Measurements from ENCODE around the gene LRIT3. TPM values are rescaled to one million over a fixed set of nuclear protein-coding genes. Genes with fewer than 3 reads are reported as not detected.

Gene LRIT3
- total RNA-seq, 1 experiment from 2014 or later, result 0.11 TPM

GRCh38 chr4:109836985-109837384 lies 10.9 kb upstream of the LRIT3 start:
- no peak overlapping the region for H2AFZ ChIP-seq (ENCODE audit: low read length)
- H3K9ac ChIP-seq (ENCODE audit: low read length), result no peak overlapping the region
- H3K4me2 ChIP-seq (ENCODE audit: low read length), result no peak overlapping the region
- no peaks in the 10 kb centered on the region for H3K79me2 ChIP-seq (ENCODE audit: low read length)
- H4K20me1 ChIP-seq (ENCODE audit: low read length), result no peaks in the 10 kb centered on the region
- ChIA-PET CTCF (no interaction called here), POLR2A (ENCODE audit: unreplicated experiment) (no interaction called here)
- H3K4me3 ChIP-seq (ENCODE audit: low read length), result no peak overlapping the region
- TF ChIP-seq EZH2 (IDR thresholded peaks at IDR 0.05; ENCODE audit: low read length, unreplicated experiment) (no peak), CTCF (conservative IDR thresholded peaks at IDR 0.05; ENCODE audit: low read depth, low read length) (no peak), EZH2phosphoT487 (IDR thresholded peaks at IDR 0.05; ENCODE audit: borderline replicate concordance, low read length) (no peak)
- intact Hi-C loops (cut with micrococcal nuclease), result no loop called here
- no peak for DNase-seq
- no peaks in the 10 kb centered on the region for H3K4me1 ChIP-seq (ENCODE audit: insufficient read depth, low read length)
- H3K9me2 ChIP-seq (replicated peaks; ENCODE audit: low read length), result no peaks in the 10 kb centered on the region
- BruUV-seq (replicated peaks), result no TSS peak
- no peaks in the 10 kb centered on the region for H3K27me3 ChIP-seq (ENCODE audit: low read length)
- H3K9me3 ChIP-seq (ENCODE audit: low read length), result no peaks in the 10 kb centered on the region
- no peaks in the 10 kb centered on the region for H3K36me3 ChIP-seq (ENCODE audit: low read depth, low read length)
- H3K27ac ChIP-seq (ENCODE audit: low read length), result no peak overlapping the region
- ATAC-seq, result no peak
- H3F3A ChIP-seq (ENCODE audit: low read length, unreplicated experiment), result no peaks in the 10 kb centered on the region

- Histone ChIP-seq H3K27me3 (ENCODE audit: low read length) (no peaks in the 10 kb centered on the region), H3K4me2 (ENCODE audit: low read length) (no peak overlapping the region), H3K9me2 (replicated peaks; ENCODE audit: low read length) (no peaks in the 10 kb centered on the region), H3K79me2 (ENCODE audit: low read length) (no peaks in the 10 kb centered on the region), H3K36me3 (ENCODE audit: low read depth, low read length) (no peaks in the 10 kb centered on the region), H3K4me1 (ENCODE audit: insufficient read depth, low read length) (no peaks in the 10 kb centered on the region), H2AFZ (ENCODE audit: low read length) (no peak overlapping the region), H3K27ac (ENCODE audit: low read length) (no peak overlapping the region), H3K4me3 (ENCODE audit: low read length) (no peak overlapping the region), H3K9me3 (ENCODE audit: low read length) (no peaks in the 10 kb centered on the region), H4K20me1 (ENCODE audit: low read length) (no peaks in the 10 kb centered on the region), H3K9ac (ENCODE audit: low read length) (no peak overlapping the region), H3F3A (ENCODE audit: low read length, unreplicated experiment) (no peaks in the 10 kb centered on the region)
- TF ChIP-seq EZH2phosphoT487 (IDR thresholded peaks at IDR 0.05; ENCODE audit: borderline replicate concordance, low read length), result no peak
- no peak for TF ChIP-seq EZH2 (IDR thresholded peaks at IDR 0.05; ENCODE audit: low read length, unreplicated experiment)
- TF ChIP-seq CTCF (conservative IDR thresholded peaks at IDR 0.05; ENCODE audit: low read depth, low read length), result no peak
- CTCF ChIA-PET, result no interaction called here
- POLR2A ChIA-PET (ENCODE audit: unreplicated experiment), result no interaction called here
- no TSS peak for BruUV-seq (replicated peaks)
- DNase-seq, result no peak
- ATAC-seq, result no peak
- intact Hi-C loops (cut with micrococcal nuclease), result no loop called here
Observed at GRCh38 chr4:109846395-109847098, 1.4 kb upstream of the LRIT3 start.

- Histone ChIP-seq H3K9me3 (ENCODE audit: low read length) (no peaks in the 10 kb centered on the region), H3K36me3 (ENCODE audit: low read depth, low read length) (no peaks in the 10 kb centered on the region), H3K79me2 (ENCODE audit: low read length) (no peaks in the 10 kb centered on the region), H3K27me3 (ENCODE audit: low read length) (no peaks in the 10 kb centered on the region), H2AFZ (ENCODE audit: low read length) (no peak overlapping the region), H3K9ac (ENCODE audit: low read length) (no peak overlapping the region), H3F3A (ENCODE audit: low read length, unreplicated experiment) (no peaks in the 10 kb centered on the region), H3K9me2 (replicated peaks; ENCODE audit: low read length) (no peaks in the 10 kb centered on the region), H3K27ac (ENCODE audit: low read length) (no peak overlapping the region), H3K4me3 (ENCODE audit: low read length) (no peak overlapping the region), H3K4me1 (ENCODE audit: insufficient read depth, low read length) (no peaks in the 10 kb centered on the region), H4K20me1 (ENCODE audit: low read length) (no peaks in the 10 kb centered on the region), H3K4me2 (ENCODE audit: low read length) (no peak overlapping the region)
- no peak for ATAC-seq
- ChIA-PET CTCF (no interaction called here), POLR2A (ENCODE audit: unreplicated experiment) (no interaction called here)
- BruUV-seq (replicated peaks), result no TSS peak
- no peak for DNase-seq
- intact Hi-C loops (cut with micrococcal nuclease), result no loop called here
- no peak for TF ChIP-seq CTCF (conservative IDR thresholded peaks at IDR 0.05; ENCODE audit: low read depth, low read length)
- no peak for TF ChIP-seq EZH2phosphoT487 (IDR thresholded peaks at IDR 0.05; ENCODE audit: borderline replicate concordance, low read length)
- TF ChIP-seq EZH2 (IDR thresholded peaks at IDR 0.05; ENCODE audit: low read length, unreplicated experiment), result no peak
Observed at GRCh38 chr4:109848501-109848900, 594 bp downstream of the LRIT3 start.
